ENCODE data around the gene GPR176.
A peak's percentile ranks its signal among the peaks of the same experiment; 100 is the strongest.

The GPR176 gene

DNA sequence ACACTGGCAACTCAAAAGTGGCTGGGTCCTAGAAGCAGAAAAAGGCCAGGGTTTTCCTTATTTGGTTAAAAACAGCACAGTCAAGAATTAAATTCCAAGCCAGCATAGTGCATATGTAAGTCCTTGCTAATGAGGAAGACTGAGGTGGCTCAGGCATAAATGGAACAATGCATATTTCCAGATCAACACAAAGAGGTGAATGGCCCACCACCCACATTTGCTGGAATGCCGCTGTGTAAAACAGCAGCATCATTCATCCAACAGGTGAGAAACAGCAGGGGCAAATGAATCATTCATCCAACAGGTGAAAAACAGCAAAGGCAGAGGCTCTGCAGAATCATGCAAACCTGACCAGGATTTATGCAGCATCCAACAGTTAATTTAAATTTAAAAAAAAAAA is 32.9 kb downstream of the GPR176 start:
- POLR2A ChIA-PET: interaction anchor here (0.5 kb wide), 1 partner anchor 93 kb away, joined by 3 read pairs; no protein-coding TSS in a partner anchor
- no peaks in the 10 kb centered on the region for H3K9me3 ChIP-seq (ENCODE audit: control insufficient read depth, insufficient read depth, low read depth, low read length)
- H3K4me3 ChIP-seq (ENCODE audit: low read depth, low read length): no peak overlapping the region
- TF ChIP-seq, protein P1, sequence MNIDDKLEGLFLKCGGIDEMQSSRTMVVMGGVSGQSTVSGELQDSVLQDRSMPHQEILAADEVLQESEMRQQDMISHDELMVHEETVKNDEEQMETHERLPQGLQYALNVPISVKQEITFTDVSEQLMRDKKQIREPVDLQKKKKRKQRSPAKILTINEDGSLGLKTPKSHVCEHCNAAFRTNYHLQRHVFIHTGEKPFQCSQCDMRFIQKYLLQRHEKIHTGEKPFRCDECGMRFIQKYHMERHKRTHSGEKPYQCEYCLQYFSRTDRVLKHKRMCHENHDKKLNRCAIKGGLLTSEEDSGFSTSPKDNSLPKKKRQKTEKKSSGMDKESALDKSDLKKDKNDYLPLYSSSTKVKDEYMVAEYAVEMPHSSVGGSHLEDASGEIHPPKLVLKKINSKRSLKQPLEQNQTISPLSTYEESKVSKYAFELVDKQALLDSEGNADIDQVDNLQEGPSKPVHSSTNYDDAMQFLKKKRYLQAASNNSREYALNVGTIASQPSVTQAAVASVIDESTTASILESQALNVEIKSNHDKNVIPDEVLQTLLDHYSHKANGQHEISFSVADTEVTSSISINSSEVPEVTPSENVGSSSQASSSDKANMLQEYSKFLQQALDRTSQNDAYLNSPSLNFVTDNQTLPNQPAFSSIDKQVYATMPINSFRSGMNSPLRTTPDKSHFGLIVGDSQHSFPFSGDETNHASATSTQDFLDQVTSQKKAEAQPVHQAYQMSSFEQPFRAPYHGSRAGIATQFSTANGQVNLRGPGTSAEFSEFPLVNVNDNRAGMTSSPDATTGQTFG (tag by site-specific recombination; IDR thresholded peaks at IDR 0.05; ENCODE audit: borderline replicate concordance): no peak
- TF ChIP-seq SCRT1 (tag by site-specific recombination; IDR thresholded peaks at IDR 0.05; ENCODE audit: borderline replicate concordance) (peak; percentile 95), SCRT2 (tag by site-specific recombination; IDR thresholded peaks at IDR 0.05) (peak; percentile 98)
- TF ChIP-seq, protein P2, sequence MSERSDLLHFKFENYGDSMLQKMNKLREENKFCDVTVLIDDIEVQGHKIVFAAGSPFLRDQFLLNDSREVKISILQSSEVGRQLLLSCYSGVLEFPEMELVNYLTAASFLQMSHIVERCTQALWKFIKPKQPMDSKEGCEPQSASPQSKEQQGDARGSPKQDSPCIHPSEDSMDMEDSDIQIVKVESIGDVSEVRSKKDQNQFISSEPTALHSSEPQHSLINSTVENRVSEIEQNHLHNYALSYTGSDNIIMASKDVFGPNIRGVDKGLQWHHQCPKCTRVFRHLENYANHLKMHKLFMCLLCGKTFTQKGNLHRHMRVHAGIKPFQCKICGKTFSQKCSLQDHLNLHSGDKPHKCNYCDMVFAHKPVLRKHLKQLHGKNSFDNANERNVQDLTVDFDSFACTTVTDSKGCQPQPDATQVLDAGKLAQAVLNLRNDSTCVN (tag by site-specific recombination; optimal IDR thresholded peaks at IDR 0.05): no peak
- H3K27ac ChIP-seq (ENCODE audit: extremely low read depth, low read depth, low read length): no peak overlapping the region
- H3K4me1 ChIP-seq (ENCODE audit: control insufficient read depth, insufficient read depth, low read length): peaks cover 9% of the 10 kb centered on the region; the same call in 1 of the 2 replicates
- H3K36me3 ChIP-seq (ENCODE audit: control insufficient read depth in 2 of 2, insufficient read depth in 1 of 2, low read length in 2 of 2): no peaks in the 10 kb centered on the region
- CTCF ChIA-PET: interaction anchor here (0.6 to 1.6 kb wide), 5 partner anchors 131 to 1669 kb away, joined by 3 to 5 read pairs (median 3); no protein-coding TSS in a partner anchor

DNA sequence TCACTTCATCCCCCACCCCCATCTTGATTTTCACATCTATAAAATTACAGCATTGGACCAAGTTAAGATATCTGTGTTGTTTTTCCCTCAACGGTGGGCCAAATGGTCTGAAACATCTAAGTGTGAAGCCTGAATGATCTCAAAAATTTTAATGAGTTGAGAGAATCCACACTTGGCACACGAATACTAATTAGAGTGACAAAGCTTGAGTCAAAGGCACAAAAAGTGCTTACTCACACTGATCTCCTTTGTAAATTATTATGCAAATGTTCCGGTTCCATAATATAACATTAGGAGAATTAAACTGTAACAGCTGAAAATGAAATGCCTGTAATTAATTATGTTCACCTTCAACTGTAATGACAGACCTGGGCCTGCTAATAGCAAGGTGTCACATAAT is 33.6 kb downstream of the GPR176 start:
- Histone ChIP-seq H3K4me1 (ENCODE audit: control insufficient read depth, insufficient read depth, low read length) (peaks cover 9% of the 10 kb centered on the region; the same call in 1 of the 2 replicates), H3K9me3 (ENCODE audit: control insufficient read depth, insufficient read depth, low read depth, low read length) (no peaks in the 10 kb centered on the region), H3K27ac (ENCODE audit: extremely low read depth, low read depth, low read length) (no peak overlapping the region), H3K4me3 (ENCODE audit: low read depth, low read length) (no peak overlapping the region), H3K36me3 (ENCODE audit: control insufficient read depth in 2 of 2, insufficient read depth in 1 of 2, low read length in 2 of 2) (no peaks in the 10 kb centered on the region)
- TF ChIP-seq ZNF366 (tag by site-specific recombination; conservative IDR thresholded peaks at IDR 0.05) (no peak), ZNF2 (tag by site-specific recombination; IDR thresholded peaks at IDR 0.05) (no peak), ZBTB1 (tag by site-specific recombination; IDR thresholded peaks at IDR 0.05) (no peak), ZNF221 (tag by site-specific recombination; IDR thresholded peaks at IDR 0.05; ENCODE audit: borderline replicate concordance) (no peak), KLF7 (tag by site-specific recombination; IDR thresholded peaks at IDR 0.05; ENCODE audit: borderline replicate concordance) (no peak), ZNF354C (tag by site-specific recombination; IDR thresholded peaks at IDR 0.05; ENCODE audit: borderline replicate concordance, low read depth) (no peak), ZNF350 (tag by site-specific recombination; IDR thresholded peaks at IDR 0.05) (no peak), MEIS1 (CRISPR knock-in tag; IDR thresholded peaks at IDR 0.05; ENCODE audit: borderline replicate concordance) (no peak), ZSCAN23 (tag by site-specific recombination; IDR thresholded peaks at IDR 0.05) (no peak), ZNF658 (tag by site-specific recombination; IDR thresholded peaks at IDR 0.05) (no peak), ZNF843 (tag by site-specific recombination; IDR thresholded peaks at IDR 0.05) (no peak)
- TF ChIP-seq, protein P3, sequence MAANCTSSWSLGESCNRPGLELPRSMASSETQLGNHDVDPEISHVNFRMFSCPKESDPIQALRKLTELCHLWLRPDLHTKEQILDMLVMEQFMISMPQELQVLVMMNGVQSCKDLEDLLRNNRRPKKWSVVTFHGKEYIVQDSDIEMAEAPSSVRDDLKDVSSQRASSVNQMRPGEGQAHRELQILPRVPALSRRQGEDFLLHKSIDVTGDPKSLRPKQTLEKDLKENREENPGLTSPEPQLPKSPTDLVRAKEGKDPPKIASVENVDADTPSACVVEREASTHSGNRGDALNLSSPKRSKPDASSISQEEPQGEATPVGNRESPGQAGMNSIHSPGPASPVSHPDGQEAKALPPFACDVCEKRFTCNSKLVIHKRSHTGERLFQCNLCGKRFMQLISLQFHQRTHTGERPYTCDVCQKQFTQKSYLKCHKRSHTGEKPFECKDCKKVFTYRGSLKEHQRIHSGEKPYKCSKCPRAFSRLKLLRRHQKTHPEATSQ (tag by site-specific recombination; IDR thresholded peaks at IDR 0.05): no peak
- TF ChIP-seq, protein P4, sequence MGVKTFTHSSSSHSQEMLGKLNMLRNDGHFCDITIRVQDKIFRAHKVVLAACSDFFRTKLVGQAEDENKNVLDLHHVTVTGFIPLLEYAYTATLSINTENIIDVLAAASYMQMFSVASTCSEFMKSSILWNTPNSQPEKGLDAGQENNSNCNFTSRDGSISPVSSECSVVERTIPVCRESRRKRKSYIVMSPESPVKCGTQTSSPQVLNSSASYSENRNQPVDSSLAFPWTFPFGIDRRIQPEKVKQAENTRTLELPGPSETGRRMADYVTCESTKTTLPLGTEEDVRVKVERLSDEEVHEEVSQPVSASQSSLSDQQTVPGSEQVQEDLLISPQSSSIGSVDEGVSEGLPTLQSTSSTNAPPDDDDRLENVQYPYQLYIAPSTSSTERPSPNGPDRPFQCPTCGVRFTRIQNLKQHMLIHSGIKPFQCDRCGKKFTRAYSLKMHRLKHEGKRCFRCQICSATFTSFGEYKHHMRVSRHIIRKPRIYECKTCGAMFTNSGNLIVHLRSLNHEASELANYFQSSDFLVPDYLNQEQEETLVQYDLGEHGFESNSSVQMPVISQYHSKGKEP (tag by site-specific recombination; IDR thresholded peaks at IDR 0.05): no peak
- TF ChIP-seq, protein P5, sequence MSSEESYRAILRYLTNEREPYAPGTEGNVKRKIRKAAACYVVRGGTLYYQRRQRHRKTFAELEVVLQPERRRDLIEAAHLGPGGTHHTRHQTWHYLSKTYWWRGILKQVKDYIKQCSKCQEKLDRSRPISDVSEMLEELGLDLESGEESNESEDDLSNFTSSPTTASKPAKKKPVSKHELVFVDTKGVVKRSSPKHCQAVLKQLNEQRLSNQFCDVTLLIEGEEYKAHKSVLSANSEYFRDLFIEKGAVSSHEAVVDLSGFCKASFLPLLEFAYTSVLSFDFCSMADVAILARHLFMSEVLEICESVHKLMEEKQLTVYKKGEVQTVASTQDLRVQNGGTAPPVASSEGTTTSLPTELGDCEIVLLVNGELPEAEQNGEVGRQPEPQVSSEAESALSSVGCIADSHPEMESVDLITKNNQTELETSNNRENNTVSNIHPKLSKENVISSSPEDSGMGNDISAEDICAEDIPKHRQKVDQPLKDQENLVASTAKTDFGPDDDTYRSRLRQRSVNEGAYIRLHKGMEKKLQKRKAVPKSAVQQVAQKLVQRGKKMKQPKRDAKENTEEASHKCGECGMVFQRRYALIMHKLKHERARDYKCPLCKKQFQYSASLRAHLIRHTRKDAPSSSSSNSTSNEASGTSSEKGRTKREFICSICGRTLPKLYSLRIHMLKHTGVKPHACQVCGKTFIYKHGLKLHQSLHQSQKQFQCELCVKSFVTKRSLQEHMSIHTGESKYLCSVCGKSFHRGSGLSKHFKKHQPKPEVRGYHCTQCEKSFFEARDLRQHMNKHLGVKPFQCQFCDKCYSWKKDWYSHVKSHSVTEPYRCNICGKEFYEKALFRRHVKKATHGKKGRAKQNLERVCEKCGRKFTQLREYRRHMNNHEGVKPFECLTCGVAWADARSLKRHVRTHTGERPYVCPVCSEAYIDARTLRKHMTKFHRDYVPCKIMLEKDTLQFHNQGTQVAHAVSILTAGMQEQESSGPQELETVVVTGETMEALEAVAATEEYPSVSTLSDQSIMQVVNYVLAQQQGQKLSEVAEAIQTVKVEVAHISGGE (tag by site-specific recombination; conservative IDR thresholded peaks at IDR 0.05; ENCODE audit: low read depth): no peak
- ChIA-PET POLR2A (no interaction called here), CTCF (no interaction called here)
